ENCODE data around the gene XPNPEP1. TPM values are rescaled to one million over a fixed set of nuclear protein-coding genes. Genes with fewer than 3 reads are reported as not detected.

Gene XPNPEP1
- total and polyA plus RNA-seq, 2 of the 4 experiments (the other 2 are of a cell fraction), result 164 to 311 TPM

DNA sequence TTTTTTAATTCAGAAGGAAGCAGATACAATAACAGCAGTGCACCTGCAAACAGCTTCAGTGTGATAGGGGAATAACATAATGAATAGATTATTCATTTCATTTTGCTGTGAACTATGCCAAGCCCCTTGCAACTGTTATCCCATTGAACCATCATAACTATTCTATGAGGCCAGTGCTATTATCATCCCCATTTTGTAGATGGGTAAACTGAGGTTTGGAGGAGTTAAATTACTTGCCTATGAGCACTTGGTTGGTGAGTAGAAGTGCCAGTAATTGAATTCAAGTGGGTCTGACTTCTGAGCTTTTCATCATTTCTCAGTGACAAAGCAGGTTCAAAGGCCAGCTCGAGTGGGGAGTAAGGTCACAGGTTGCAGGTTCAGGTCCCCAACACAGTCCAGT, 16.8 kb upstream of the XPNPEP1 start:
- BruUV-seq (replicated peaks), result no TSS peak
- H4K8ac ChIP-seq (ENCODE audit: low read depth in 2 of 2, low read length in 2 of 2), result no peak overlapping the region
- no peaks in the 10 kb centered on the region for H3K79me1 ChIP-seq (ENCODE audit: low read depth in 1 of 2, low read length in 2 of 2)
- WGBS, 2 experiments (ENCODE audit: extremely low coverage in 2 of 2, insufficient read length in 1 of 2), result no CpG with 5 or more reads among the region's 1 CpG
- H3K27me3 ChIP-seq (ENCODE audit: control insufficient read depth, insufficient read depth, low read length), result no peaks in the 10 kb centered on the region
- no peak overlapping the region for H4K91ac ChIP-seq (ENCODE audit: insufficient read depth, low read depth, low read length)
- in situ Hi-C loops (cut with MboI; ENCODE audit: low sequenced_read_pairs) (no loop called here), intact Hi-C loops (cut with micrococcal nuclease) (no loop called here), dilution Hi-C loops (cut with HindIII; ENCODE audit: low sequenced_read_pairs, unreplicated experiment) (no loop called here)
- no peak overlapping the region for H2BK15ac ChIP-seq (ENCODE audit: low read depth, low read length)
- H3K56ac ChIP-seq (ENCODE audit: extremely low read depth, insufficient read depth, low read length), result no peak overlapping the region
- H2BK120ac ChIP-seq (ENCODE audit: low read depth, low read length), result no peak overlapping the region
- H3K27ac ChIP-seq (ENCODE audit: insufficient read depth, low read length), result no peak overlapping the region
- H3K4me1 ChIP-seq (ENCODE audit: control insufficient read depth, insufficient read depth, low read length), result no peaks in the 10 kb centered on the region
- no peaks in the 10 kb centered on the region for H3K36me3 ChIP-seq (ENCODE audit: control insufficient read depth, insufficient read depth, low read length)
- ATAC-seq (ENCODE audit: low read depth), result no peak
- no peak overlapping the region for H2BK5ac ChIP-seq (ENCODE audit: low read depth, low read length, poor library complexity, severe bottlenecking)
- no peak overlapping the region for H3K18ac ChIP-seq (ENCODE audit: low read depth, low read length)
- no peak overlapping the region for H2BK20ac ChIP-seq (ENCODE audit: low read depth, low read length)
- H3K9me1 ChIP-seq (ENCODE audit: insufficient read depth, low read length), result no peaks in the 10 kb centered on the region
- ChIA-PET CTCF (no interaction called here), POLR2A (ENCODE audit: unreplicated experiment) (no interaction called here)
- H3K9ac ChIP-seq (ENCODE audit: low read depth, low read length), result no peak overlapping the region
- DNase-seq, result no peak
- no peak overlapping the region for H3K4me2 ChIP-seq (ENCODE audit: low read depth, low read length)
- H3K4me3 ChIP-seq (ENCODE audit: insufficient read depth, low read depth, low read length), result no peak overlapping the region
- no peak overlapping the region for H2AK5ac ChIP-seq (ENCODE audit: low read depth, low read length)
- H4K20me1 ChIP-seq (ENCODE audit: insufficient read depth, low read length), result no peaks in the 10 kb centered on the region
- no peak overlapping the region for H3K23ac ChIP-seq (ENCODE audit: low read depth, low read length)
- H4K5ac ChIP-seq (ENCODE audit: low read depth, low read length), result no peak overlapping the region
- H3K9me3 ChIP-seq (ENCODE audit: control insufficient read depth, insufficient read depth, low read length), result no peaks in the 10 kb centered on the region
- no peak overlapping the region for H3K4ac ChIP-seq (ENCODE audit: low read depth, low read length)
- no peak overlapping the region for H2AFZ ChIP-seq (replicated peaks; ENCODE audit: low read length, poor library complexity)
- H3K14ac ChIP-seq (replicated peaks; ENCODE audit: low read depth, low read length), result no peak overlapping the region
- TF ChIP-seq SMC3 (IDR thresholded peaks at IDR 0.05; ENCODE audit: low read depth, low read length), result no peak
- TF ChIP-seq POLR2A (IDR thresholded peaks at IDR 0.05; ENCODE audit: low read depth, low read length), result no peak
- TF ChIP-seq MXI1 (IDR thresholded peaks at IDR 0.05; ENCODE audit: borderline replicate concordance, low read depth, low read length), result no peak
- TF ChIP-seq FOS (IDR thresholded peaks at IDR 0.05; ENCODE audit: low read depth, low read length), result no peak
- TF ChIP-seq, protein P1, sequence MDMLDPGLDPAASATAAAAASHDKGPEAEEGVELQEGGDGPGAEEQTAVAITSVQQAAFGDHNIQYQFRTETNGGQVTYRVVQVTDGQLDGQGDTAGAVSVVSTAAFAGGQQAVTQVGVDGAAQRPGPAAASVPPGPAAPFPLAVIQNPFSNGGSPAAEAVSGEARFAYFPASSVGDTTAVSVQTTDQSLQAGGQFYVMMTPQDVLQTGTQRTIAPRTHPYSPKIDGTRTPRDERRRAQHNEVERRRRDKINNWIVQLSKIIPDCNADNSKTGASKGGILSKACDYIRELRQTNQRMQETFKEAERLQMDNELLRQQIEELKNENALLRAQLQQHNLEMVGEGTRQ (IDR thresholded peaks at IDR 0.05; ENCODE audit: low read depth, low read length), result no peak
- TF ChIP-seq, protein P2, sequence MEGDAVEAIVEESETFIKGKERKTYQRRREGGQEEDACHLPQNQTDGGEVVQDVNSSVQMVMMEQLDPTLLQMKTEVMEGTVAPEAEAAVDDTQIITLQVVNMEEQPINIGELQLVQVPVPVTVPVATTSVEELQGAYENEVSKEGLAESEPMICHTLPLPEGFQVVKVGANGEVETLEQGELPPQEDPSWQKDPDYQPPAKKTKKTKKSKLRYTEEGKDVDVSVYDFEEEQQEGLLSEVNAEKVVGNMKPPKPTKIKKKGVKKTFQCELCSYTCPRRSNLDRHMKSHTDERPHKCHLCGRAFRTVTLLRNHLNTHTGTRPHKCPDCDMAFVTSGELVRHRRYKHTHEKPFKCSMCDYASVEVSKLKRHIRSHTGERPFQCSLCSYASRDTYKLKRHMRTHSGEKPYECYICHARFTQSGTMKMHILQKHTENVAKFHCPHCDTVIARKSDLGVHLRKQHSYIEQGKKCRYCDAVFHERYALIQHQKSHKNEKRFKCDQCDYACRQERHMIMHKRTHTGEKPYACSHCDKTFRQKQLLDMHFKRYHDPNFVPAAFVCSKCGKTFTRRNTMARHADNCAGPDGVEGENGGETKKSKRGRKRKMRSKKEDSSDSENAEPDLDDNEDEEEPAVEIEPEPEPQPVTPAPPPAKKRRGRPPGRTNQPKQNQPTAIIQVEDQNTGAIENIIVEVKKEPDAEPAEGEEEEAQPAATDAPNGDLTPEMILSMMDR (conservative IDR thresholded peaks at IDR 0.05; ENCODE audit: low read depth, low read length), result no peak
- TF ChIP-seq RAD21 (IDR thresholded peaks at IDR 0.05; ENCODE audit: low read length), result no peak
- TF ChIP-seq CHD1 (IDR thresholded peaks at IDR 0.05; ENCODE audit: low read depth, low read length), result no peak
- H2AK9ac ChIP-seq (replicated peaks; ENCODE audit: low read depth, low read length, poor library complexity), result no peak overlapping the region

All from IMR-90 (cell line).